OCI-LY7 (cell line): ENCODE measurements around the gene CD3E.

Experiments used
- EZH2phosphoT487 ChIP-seq: fragments of 200-600 bp; sonication (generic); IDR thresholded peaks from 2 replicates; pipeline ENCODE4 v1.6.1; 2018; ENCODE audit warnings: low read depth, borderline replicate concordance, mild to moderate bottlenecking, mixed run types, antibody characterized with exemption, low read length, moderate library complexity, mixed read lengths
- TF ChIP-seq, protein P1 (sequence below): fragments of 200-600 bp; sonication (generic); conservative IDR thresholded peaks from 2 replicates; pipeline ENCODE4 v1.5.1; 2014; ENCODE audit warnings: mild to moderate bottlenecking, antibody characterized with exemption, low read length, moderate library complexity, mixed read lengths

DNA sequence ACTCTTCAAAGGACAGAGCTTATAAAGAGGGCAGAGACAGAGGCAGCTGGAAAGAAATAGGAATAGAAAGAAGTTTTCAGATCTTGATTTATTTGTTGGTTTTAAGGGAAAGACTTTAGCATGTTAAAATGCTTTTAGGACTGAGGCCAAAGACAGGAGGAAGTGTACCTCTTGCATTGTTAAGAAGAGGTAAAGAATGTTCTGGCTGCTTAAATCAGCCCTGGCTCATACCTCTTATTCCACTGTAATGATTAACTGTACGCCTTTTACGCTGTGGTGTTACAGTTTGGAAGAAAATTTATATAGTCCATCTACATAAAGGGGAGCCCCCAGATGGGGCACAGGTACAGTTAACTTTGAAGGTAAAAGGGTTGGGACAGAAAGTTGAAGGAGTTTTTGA lies 30.3 kb upstream of the CD3E start:
- TF ChIP-seq, protein P1, sequence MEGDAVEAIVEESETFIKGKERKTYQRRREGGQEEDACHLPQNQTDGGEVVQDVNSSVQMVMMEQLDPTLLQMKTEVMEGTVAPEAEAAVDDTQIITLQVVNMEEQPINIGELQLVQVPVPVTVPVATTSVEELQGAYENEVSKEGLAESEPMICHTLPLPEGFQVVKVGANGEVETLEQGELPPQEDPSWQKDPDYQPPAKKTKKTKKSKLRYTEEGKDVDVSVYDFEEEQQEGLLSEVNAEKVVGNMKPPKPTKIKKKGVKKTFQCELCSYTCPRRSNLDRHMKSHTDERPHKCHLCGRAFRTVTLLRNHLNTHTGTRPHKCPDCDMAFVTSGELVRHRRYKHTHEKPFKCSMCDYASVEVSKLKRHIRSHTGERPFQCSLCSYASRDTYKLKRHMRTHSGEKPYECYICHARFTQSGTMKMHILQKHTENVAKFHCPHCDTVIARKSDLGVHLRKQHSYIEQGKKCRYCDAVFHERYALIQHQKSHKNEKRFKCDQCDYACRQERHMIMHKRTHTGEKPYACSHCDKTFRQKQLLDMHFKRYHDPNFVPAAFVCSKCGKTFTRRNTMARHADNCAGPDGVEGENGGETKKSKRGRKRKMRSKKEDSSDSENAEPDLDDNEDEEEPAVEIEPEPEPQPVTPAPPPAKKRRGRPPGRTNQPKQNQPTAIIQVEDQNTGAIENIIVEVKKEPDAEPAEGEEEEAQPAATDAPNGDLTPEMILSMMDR: no peak
- no peak for TF ChIP-seq EZH2phosphoT487
